H9 (cell line): ENCODE results near the gene PTPRK. TPM values are rescaled to one million over a fixed set of nuclear protein-coding genes. Genes with fewer than 3 reads are reported as not detected.
A peak's percentile ranks its signal among the peaks of the same experiment; 100 is the strongest.

Experiments used
- DNase-seq: peaks from one replicate; pipeline ENCODE4 v3.0.0-alpha.2; 2017
- H2AFZ ChIP-seq: one replicate; pipeline ENCODE4 v1.6.1; 2013; ENCODE audit warnings: mild to moderate bottlenecking, low read length, control low read depth, moderate library complexity
- H2AK5ac ChIP-seq: 2 replicates; pipeline ENCODE4 v1.6.1; 2013; ENCODE audit warnings: low read length, control low read depth, mixed read lengths; ENCODE audit not compliant: insufficient read length
- H2BK120ac ChIP-seq: one replicate; pipeline ENCODE4 v1.6.1; 2013; ENCODE audit warnings: low read depth, mild to moderate bottlenecking, low read length, control low read depth, inconsistent platforms; ENCODE audit not compliant: poor library complexity, severe bottlenecking
- H2BK12ac ChIP-seq: 2 replicates; pipeline ENCODE4 v1.6.1; 2013; ENCODE audit warnings: low read length, control low read depth, mixed read lengths, low read depth; ENCODE audit not compliant: insufficient read length
- H2BK15ac ChIP-seq: 2 replicates; pipeline ENCODE4 v1.6.1; 2013; ENCODE audit warnings: low read depth, low read length, control low read depth
- H2BK20ac ChIP-seq: one replicate; pipeline ENCODE4 v1.6.1; 2013; ENCODE audit warnings: low read depth, mild to moderate bottlenecking, low read length, control low read depth, inconsistent platforms; ENCODE audit not compliant: poor library complexity, severe bottlenecking
- H2BK5ac ChIP-seq: 2 replicates; pipeline ENCODE4 v1.6.1; 2013; ENCODE audit warnings: low read length, control low read depth, mixed read lengths; ENCODE audit not compliant: insufficient read length
- H3K14ac ChIP-seq: 2 replicates; pipeline ENCODE4 v1.6.1; 2013; ENCODE audit warnings: low read length, control low read depth; ENCODE audit not compliant: insufficient read depth
- H3K18ac ChIP-seq: 2 replicates; pipeline ENCODE4 v1.6.1; 2013; ENCODE audit warnings: low read depth, mild to moderate bottlenecking, mixed read lengths, low read length, control low read depth; ENCODE audit not compliant: insufficient read length
- H3K23ac ChIP-seq: 2 replicates; pipeline ENCODE4 v1.6.1; 2013; ENCODE audit warnings: low read length, control low read depth, mixed read lengths, low read depth; ENCODE audit not compliant: insufficient read length
- H3K23me2 ChIP-seq: 2 replicates; pipeline ENCODE4 v1.6.1; 2013; ENCODE audit warnings: low read depth, mild to moderate bottlenecking, mixed read lengths, low read length, control low read depth; ENCODE audit not compliant: insufficient read length, poor library complexity, severe bottlenecking
- H3K27ac ChIP-seq: 2 replicates; pipeline ENCODE4 v1.5.1; 2013; ENCODE audit warnings: low read length, control low read depth, mixed read lengths, low read depth; ENCODE audit not compliant: insufficient read length
- H3K27me3 ChIP-seq: 2 replicates; pipeline ENCODE4 v1.6.1; 2013; ENCODE audit warnings: low read length, control low read depth, inconsistent platforms; ENCODE audit not compliant: insufficient read depth
- H3K4ac ChIP-seq: 2 replicates; pipeline ENCODE4 v1.6.1; 2013; ENCODE audit warnings: low read depth, mild to moderate bottlenecking, control low read depth, inconsistent platforms, low read length, moderate library complexity
- H3K4me1 ChIP-seq: 2 replicates; pipeline ENCODE4 v1.6.1; 2013; ENCODE audit warnings: low read length, control low read depth, inconsistent platforms; ENCODE audit not compliant: insufficient read depth
- H3K4me2 ChIP-seq: 2 replicates; pipeline ENCODE4 v1.6.1; 2013; ENCODE audit warnings: low read length, control low read depth, mixed read lengths; ENCODE audit not compliant: insufficient read length, insufficient read depth
- H3K56ac ChIP-seq: 2 replicates; pipeline ENCODE4 v1.6.1; 2013; ENCODE audit warnings: low read depth, mild to moderate bottlenecking, mixed read lengths, low read length, control low read depth; ENCODE audit not compliant: insufficient read length
- H3K79me1 ChIP-seq: 2 replicates; pipeline ENCODE4 v1.6.1; 2013; ENCODE audit warnings: low read depth, mild to moderate bottlenecking, moderate library complexity, low read length, control low read depth, inconsistent platforms; ENCODE audit not compliant: insufficient read depth, poor library complexity, severe bottlenecking
- H3K79me2 ChIP-seq: 2 replicates; pipeline ENCODE4 v1.6.1; 2013; ENCODE audit warnings: low read length, control low read depth, inconsistent platforms; ENCODE audit not compliant: insufficient read depth
- H3K9ac ChIP-seq: 2 replicates; pipeline ENCODE4 v1.6.1; 2013; ENCODE audit warnings: low read length, control low read depth, mixed read lengths; ENCODE audit not compliant: insufficient read length; ENCODE audit errors: extremely low read depth
- H3K9me3 ChIP-seq: one replicate; pipeline ENCODE4 v1.6.1; 2013; ENCODE audit warnings: low read depth, low read length, inconsistent platforms; ENCODE audit not compliant: control insufficient read depth
- H3T11ph ChIP-seq: one replicate; pipeline ENCODE4 v1.6.1; 2013; ENCODE audit warnings: mild to moderate bottlenecking, low read length, control low read depth, inconsistent platforms
- H4K20me1 ChIP-seq: one replicate; pipeline ENCODE4 v1.6.1; 2013; ENCODE audit not compliant: control insufficient read depth, insufficient read length, insufficient read depth
- H4K5ac ChIP-seq: 2 replicates; pipeline ENCODE4 v1.6.1; 2013; ENCODE audit warnings: low read depth, mild to moderate bottlenecking, mixed read lengths, low read length, control low read depth; ENCODE audit not compliant: insufficient read length
- H4K8ac ChIP-seq: replicated peaks from 2 replicates; pipeline ENCODE4 v1.6.1; 2013; ENCODE audit warnings: low read length, control low read depth, mixed read lengths, low read depth; ENCODE audit not compliant: insufficient read length
- H4K91ac ChIP-seq: 2 replicates; pipeline ENCODE4 v1.6.1; 2013; ENCODE audit warnings: low read depth, mild to moderate bottlenecking, moderate library complexity, mixed read lengths, low read length, control low read depth; ENCODE audit not compliant: insufficient read length
- H3K27ac Mint-ChIP-seq, 3 experiments: 2 replicates in 2 of 3; 3 replicates in 1 of 3; pipeline ENCODE4 v1.8.0; 2020 to 2021; ENCODE audit warnings: mixed read lengths in 3 of 3, mild to moderate bottlenecking in 1 of 3, moderate library complexity in 1 of 3
- H3K27me3 Mint-ChIP-seq: 2 replicates; pipeline ENCODE4 v1.8.0; 2021; ENCODE audit warnings: low read depth, mild to moderate bottlenecking, moderate library complexity, mixed read lengths
- H3K36me3 Mint-ChIP-seq, 3 experiments: 2 replicates in 2 of 3; 3 replicates in 1 of 3; pipeline ENCODE4 v1.8.0; 2020 to 2021; ENCODE audit warnings: low read depth in 3 of 3, mixed read lengths in 3 of 3; ENCODE audit not compliant: insufficient read depth in 1 of 3
- H3K4me1 Mint-ChIP-seq, 2 experiments: 2 replicates each; pipeline ENCODE4 v1.8.0; 2020; ENCODE audit warnings: mixed read lengths in 2 of 2
- H3K4me3 Mint-ChIP-seq, 2 experiments: 2 replicates in 1 of 2; 3 replicates in 1 of 2; pipeline ENCODE4 v1.8.0; 2020 to 2021; ENCODE audit warnings: mild to moderate bottlenecking in 2 of 2, mixed read lengths in 2 of 2, moderate library complexity in 1 of 2
- H3K9me3 Mint-ChIP-seq, 2 experiments: 2 replicates in 1 of 2; 3 replicates in 1 of 2; pipeline ENCODE4 v1.8.0; 2020; ENCODE audit warnings: mild to moderate bottlenecking in 2 of 2, mixed read lengths in 2 of 2, moderate library complexity in 1 of 2
- CTCF ChIP-seq: fragments of 200-600 bp; sonication (generic); conservative IDR thresholded peaks from 3 replicates; pipeline ENCODE4 v1.8.0; 2021; ENCODE audit warnings: antibody characterized with exemption, mild to moderate bottlenecking
- WGBS: extraction: QIAGEN DNeasy Blood & Tissue Kit; methylation state at CpG from one replicate; pipeline ENCODE4 v1.1.7; 2013; ENCODE audit warnings: missing lambda C conversion rate, low lambda C conversion rate, mixed read lengths; ENCODE audit not compliant: insufficient read length; ENCODE audit errors: extremely low coverage; 5-methylcytosine and 5-hydroxymethylcytosine counted together
- total RNA-seq: library from RNA; stranded (reverse); gene quantifications from 2 replicates; pipeline ENCODE4 v1.2.1, GENCODE V29; 2021

PTPRK gene
- total RNA-seq, 1 experiment from 2014 or later = 47.9 TPM

GRCh38 chr6:127997496-127998164 lies 522.8 kb downstream of the PTPRK start:
- Histone ChIP-seq H3K79me2 (no peaks in the 10 kb centered on the region), H4K5ac (no peak overlapping the region), H4K91ac (no peak overlapping the region), H3K56ac (no peak overlapping the region), H3K4me1 (no peaks in the 10 kb centered on the region), H3K27ac (no peak overlapping the region), H2AK5ac (no peak overlapping the region), H3K18ac (no peak overlapping the region), H2BK12ac (no peak overlapping the region), H3K4me2 (no peak overlapping the region), H2BK20ac (no peak overlapping the region), H4K20me1 (no peaks in the 10 kb centered on the region), H2BK5ac (no peak overlapping the region), H2BK15ac (no peak overlapping the region), H3K9me3 (no peaks in the 10 kb centered on the region), H3K79me1 (no peaks in the 10 kb centered on the region), H3K23me2 (no peaks in the 10 kb centered on the region), H2BK120ac (no peak overlapping the region), H3K4ac (no peak overlapping the region), H2AFZ (no peak overlapping the region), H3K14ac (no peak overlapping the region), H3K27me3 (no peaks in the 10 kb centered on the region), H3T11ph (no peak overlapping the region), H3K23ac (no peak overlapping the region), H4K8ac (no peak overlapping the region), H3K9ac (no peak overlapping the region)
- Mint-ChIP-seq H3K27ac (peak overlapping the region in 1 of 3 experiments; percentile 90; a peak in 4 of 7 replicates), H3K27me3 (no peaks in the 10 kb centered on the region), H3K36me3 (no peaks in the 10 kb centered on the region), H3K4me3 (no peak overlapping the region), H3K9me3 (no peaks in the 10 kb centered on the region), H3K4me1 (peaks cover 4% of the 10 kb centered on the region in 2 experiments; a peak in 3 of 4 replicates)
- DNase-seq = no peak
- no peak for TF ChIP-seq CTCF
- no CpG with 5 or more reads among the region's 3 CpGs for WGBS
